GM06990 (cell line): Measurements from ENCODE around the gene CDC42EP3.

Experiments
- DNase-seq: peaks from one replicate; pipeline ENCODE4 v3.0.0-alpha.2; 2011; ENCODE audit not compliant: insufficient read length; ENCODE audit errors: extremely low read depth
- H3K27me3 ChIP-seq: replicated peaks from 2 replicates; pipeline ENCODE4 v1.6.0; 2011; ENCODE audit warnings: low read length; ENCODE audit not compliant: control insufficient read depth, insufficient read depth
- H3K36me3 ChIP-seq: 2 replicates; pipeline ENCODE4 v1.5.1; 2011; ENCODE audit warnings: low read length; ENCODE audit not compliant: control insufficient read depth, insufficient read depth
- H3K4me3 ChIP-seq: replicated peaks from 2 replicates; pipeline ENCODE4 v1.5.1; 2011; ENCODE audit warnings: low read depth, mild to moderate bottlenecking, control low read depth, low read length
- CTCF ChIP-seq: IDR thresholded peaks from 2 replicates; pipeline ENCODE4 v1.5.1; 2011; ENCODE audit warnings: low read length, control low read depth, mild to moderate bottlenecking, inconsistent platforms; ENCODE audit not compliant: insufficient read depth, poor library complexity, severe bottlenecking

The CDC42EP3 gene

GRCh38 chr2:37609782-37610181, 61.7 kb downstream of the CDC42EP3 start:
- no peaks in the 10 kb centered on the region for H3K27me3 ChIP-seq
- H3K4me3 ChIP-seq = no peak overlapping the region
- TF ChIP-seq CTCF = no peak
- DNase-seq = no peak
- H3K36me3 ChIP-seq = no peaks in the 10 kb centered on the region

GRCh38 chr2:37604716-37605115, 66.7 kb downstream of the CDC42EP3 start:
- no peak for DNase-seq
- no peak for TF ChIP-seq CTCF
- Histone ChIP-seq H3K27me3 (no peaks in the 10 kb centered on the region), H3K4me3 (no peak overlapping the region), H3K36me3 (no peaks in the 10 kb centered on the region)

DNA sequence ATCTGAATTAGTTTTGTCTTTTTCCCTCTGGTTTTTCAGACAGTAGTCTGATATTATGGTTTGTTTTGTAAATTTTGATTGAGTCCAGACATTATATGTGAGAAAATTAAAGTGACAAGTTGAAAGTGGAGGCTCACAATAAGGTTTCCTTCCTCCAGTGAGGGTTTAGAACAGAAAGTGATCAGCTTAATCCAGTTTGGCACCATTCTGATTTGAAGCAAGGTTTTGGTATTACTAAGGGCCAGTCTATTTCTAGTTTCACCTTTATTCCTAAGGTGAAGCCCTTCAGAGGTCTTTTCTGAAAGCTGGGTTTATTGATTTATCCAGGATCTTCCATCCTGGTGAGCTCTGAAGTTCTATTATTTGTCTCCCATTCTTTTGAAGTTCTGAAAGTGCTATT, 68.7 kb downstream of the CDC42EP3 start:
- no peak for DNase-seq
- H3K27me3 ChIP-seq = no peaks in the 10 kb centered on the region
- H3K36me3 ChIP-seq = no peaks in the 10 kb centered on the region
- no peak for TF ChIP-seq CTCF
- H3K4me3 ChIP-seq = no peak overlapping the region

DNA sequence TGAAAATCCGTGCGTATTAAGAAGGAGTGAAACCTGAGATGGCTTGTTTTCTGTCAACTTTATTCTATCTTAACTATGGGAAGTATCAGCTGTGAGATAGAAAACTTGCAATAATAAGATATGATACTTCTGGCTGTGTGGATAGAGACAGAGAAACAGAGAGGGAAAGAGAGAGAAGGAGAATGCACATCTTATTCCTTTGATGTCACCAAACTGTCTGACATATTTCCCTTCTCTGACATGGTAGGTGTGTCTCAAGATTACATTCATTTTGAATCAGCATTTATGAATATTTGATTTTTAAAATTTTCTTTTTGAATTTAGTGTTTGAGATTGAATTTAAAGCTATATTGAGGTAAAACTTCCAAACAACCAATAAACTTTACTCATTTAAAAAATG, 69.4 kb downstream of the CDC42EP3 start:
- no peak for TF ChIP-seq CTCF
- DNase-seq = no peak

DNA sequence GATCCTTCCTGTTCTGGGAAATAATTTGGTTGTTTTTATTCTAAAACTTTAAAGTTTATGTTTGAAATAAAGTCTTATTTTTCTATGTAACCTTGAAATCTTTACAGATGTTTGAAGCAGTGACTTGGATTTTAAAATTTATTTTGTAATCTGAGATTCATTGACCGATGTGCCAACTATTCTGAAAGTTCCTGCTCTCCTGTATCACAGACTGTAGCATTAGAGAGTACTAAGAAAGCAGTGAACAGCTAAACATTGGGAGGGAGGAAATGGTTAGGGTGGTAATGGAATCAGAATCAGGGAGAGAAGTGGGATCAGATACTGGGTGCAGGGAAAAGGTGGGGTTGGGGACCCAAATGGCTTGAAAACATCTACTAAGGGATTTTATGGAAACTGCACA, 69.9 kb downstream of the CDC42EP3 start:
- Histone ChIP-seq H3K4me3 (no peak overlapping the region), H3K36me3 (no peaks in the 10 kb centered on the region)
- no peak for TF ChIP-seq CTCF

More for the DNA sequence above, 69.4 kb downstream of the CDC42EP3 start:
- H3K27me3 ChIP-seq = no peaks in the 10 kb centered on the region
- H3K36me3 ChIP-seq = no peaks in the 10 kb centered on the region
- no peak overlapping the region for H3K4me3 ChIP-seq

DNA sequence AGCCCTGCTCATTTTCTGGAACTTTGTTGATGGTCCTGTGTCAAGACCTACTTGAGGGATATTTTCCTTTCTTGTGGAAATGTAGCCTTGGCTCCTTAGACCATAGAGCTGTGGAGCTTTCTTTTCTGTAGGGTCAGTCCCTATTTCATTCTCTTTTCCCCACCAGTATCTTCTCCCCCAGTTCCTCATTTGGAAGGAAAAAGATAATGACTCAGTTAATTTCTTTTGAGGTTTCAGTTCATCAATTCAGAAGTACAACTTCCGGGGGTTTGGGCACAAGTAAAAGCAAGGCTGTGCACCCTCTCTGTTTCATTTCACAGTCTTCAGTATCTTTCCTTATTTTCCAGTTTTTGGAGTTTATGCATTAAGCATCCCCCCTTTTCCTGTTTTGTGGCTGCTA, 70.7 kb downstream of the CDC42EP3 start:
- no peak for DNase-seq
- no peak overlapping the region for H3K4me3 ChIP-seq
- H3K36me3 ChIP-seq = no peaks in the 10 kb centered on the region
- no peak for TF ChIP-seq CTCF
- no peaks in the 10 kb centered on the region for H3K27me3 ChIP-seq

More for the DNA sequence above, 69.9 kb downstream of the CDC42EP3 start:
- no peaks in the 10 kb centered on the region for H3K27me3 ChIP-seq
- no peak for DNase-seq
